GM18519 (cell line): ENCODE data around the gene C6orf47.

ENCODE experiments used
- ATAC-seq: cut with Tn5 transposase; IDR thresholded peaks from one replicate; pipeline ENCODE4 v1.9.1; 2021; ENCODE audit warnings: mild to moderate bottlenecking, moderate library complexity; ENCODE audit not compliant: unreplicated experiment, low FRiP score

The C6orf47 gene

DNA sequence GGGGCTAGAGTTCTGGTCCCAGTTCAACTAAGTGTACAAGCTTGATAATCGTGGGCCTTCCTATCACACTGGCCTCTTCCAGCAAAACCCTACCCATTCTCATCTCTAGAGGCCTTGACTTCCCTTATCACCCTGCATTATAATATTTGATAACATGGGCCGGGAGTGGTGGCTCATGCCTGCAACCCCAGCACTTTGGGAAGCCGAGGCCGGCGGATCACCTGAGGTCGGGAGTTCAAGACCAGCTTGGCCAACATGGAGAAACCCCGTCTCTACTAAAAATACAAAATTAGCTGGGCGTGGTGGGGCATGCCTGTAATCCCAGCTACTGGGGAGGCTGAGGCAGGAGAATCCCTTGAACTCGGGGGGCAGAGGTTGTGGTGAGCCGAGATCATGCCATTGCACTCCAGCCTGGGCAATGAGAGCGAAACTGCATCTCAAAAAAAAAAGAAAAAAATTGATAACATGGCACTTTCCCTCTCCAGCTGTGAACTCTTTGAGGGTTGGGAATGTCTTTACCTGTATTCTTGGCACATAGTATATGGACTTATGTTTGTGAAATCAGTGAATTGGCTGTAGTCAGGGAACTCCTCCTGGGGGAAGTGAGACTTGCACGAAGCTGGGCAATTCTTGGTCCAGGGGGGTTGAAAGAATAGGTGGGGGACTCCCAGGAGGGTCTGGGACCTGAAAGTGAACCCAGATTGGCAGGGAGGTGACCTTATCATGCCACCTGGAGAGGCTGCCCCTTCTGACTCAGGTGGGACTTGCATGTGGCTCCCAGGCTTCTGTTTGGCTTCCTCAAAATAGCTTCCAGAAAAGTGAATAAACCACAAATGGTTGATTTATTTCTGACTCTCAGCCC lies 915 bp upstream of the C6orf47 start:
- no peak for ATAC-seq

DNA sequence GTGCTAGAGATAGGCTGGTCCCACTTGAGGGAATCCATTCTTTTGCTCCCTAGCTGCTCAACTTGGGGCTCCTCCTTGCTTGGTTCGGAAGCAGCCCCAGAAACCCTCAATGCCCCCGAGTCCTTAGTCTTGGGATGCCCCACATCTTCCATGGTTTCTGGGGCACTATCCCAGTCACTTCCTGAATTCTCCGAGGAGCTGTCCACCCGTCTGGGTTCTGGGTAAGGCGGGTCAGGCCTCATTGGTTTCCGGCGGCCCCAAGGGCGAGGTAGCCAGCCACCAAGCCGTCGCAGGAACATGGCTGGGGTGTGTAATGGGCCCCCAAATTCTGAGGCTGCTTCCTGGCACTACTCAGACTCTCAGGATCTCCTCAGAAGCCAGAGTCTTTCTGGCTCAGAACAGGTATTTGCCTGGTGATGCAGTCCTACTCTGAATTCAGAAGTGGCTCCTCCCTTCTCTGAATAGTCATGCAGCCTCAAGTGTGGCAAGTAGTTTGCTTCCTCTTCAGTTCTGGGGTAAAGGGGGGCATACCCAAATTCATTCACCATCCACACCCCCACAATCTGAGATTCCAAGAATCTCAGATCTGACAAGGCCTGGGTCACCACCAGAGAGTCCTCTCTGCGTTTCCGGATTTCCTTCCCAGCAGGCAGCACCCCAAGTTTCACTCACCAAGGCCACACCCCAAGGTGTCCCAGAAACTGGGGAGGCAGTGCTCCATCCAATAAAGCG lies 763 bp downstream of the C6orf47 start:
- no peak for ATAC-seq

DNA sequence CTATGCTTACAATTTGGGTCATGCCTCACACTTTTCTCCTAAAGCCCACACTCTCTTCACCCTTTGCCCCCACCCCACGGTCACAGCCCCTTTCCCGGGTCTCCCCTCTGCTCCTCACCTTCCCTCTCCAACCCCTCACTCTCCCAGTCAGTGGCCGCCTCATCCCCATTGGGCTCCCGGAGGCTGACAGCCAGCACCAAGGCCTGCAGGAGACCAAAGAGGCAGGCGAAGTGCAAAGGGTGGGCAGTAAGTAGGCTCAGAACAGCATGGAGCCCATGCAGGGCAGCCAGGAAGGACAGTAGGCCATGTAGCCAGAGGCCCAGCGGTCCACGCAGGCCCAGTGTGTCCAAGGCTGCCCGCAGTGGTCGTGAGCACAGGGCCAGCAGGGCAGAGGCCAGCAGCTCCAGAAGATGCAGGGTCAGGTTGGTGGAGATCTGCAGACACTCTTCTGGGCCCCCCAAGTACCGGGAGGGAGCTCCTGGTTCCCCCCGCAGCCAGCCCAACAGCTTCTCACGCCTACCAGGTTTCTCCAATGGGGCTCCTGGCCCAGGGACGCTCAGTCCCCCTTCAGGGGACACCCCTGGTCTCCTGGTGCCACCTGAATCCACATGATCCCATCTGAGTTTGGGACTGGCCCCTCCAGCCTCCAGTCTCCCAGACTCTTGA lies 1.5 kb downstream of the C6orf47 start:
- no peak for ATAC-seq

DNA sequence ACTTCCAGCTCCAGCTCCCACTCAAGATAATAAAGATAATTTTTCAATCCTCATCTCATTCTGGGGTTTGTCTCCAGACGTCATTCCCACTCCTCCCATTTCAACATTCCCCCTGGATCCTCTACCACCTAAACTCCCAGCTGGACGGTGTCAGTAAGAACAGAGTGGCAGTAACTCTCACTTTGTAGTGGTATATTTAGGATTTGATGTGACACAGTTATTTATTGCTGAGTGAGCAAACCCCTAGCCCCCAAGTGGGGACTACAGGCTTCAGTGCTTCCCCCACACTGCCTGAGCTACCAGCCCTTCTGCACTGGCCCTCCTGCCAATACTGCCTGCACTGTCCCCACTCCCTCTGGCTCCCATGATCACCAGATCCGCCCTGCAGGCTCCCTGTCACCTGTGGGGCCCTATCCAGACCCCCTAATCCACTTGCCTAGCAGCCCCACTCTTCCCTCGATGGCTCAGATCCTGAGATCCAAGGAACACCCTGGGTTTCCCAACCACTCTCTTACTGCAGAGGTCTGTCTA lies 2.4 kb downstream of the C6orf47 start:
- ATAC-seq = no peak

DNA sequence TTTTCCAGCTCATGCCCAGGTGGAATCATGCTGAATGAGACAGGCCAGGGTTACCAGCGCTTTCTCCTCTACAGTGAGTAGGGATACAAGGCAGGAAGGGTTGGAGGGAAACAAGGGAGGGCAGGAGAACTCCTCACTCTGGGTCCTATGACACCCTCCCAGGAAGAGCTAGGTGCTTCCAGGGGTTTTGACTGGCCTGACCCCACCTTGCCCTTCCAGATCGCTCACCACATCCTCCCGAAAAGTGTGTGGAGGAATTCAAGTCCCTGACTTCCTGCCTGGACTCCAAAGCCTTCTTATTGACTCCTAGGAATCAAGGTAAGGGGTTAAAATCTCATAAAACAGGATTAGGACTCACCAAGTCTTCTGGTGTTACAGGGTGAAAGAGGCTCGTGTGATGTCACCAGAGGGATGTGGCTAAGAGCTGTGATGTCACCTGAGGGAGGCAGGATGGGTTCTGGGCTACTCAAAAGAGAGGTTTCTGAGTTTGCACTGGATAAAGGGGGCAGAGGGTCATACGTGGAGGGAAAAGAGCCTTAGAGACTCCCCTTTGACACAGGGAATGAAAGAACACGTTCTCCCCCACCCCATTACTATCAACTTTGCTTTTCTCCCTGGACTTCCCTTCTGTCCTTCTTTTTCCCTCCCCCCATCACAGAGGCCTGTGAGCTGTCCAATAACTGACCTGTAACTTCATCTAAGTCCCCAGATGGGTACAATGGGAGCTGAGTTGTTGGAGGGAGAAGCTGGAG lies 3.0 kb downstream of the C6orf47 start:
- no peak for ATAC-seq

DNA sequence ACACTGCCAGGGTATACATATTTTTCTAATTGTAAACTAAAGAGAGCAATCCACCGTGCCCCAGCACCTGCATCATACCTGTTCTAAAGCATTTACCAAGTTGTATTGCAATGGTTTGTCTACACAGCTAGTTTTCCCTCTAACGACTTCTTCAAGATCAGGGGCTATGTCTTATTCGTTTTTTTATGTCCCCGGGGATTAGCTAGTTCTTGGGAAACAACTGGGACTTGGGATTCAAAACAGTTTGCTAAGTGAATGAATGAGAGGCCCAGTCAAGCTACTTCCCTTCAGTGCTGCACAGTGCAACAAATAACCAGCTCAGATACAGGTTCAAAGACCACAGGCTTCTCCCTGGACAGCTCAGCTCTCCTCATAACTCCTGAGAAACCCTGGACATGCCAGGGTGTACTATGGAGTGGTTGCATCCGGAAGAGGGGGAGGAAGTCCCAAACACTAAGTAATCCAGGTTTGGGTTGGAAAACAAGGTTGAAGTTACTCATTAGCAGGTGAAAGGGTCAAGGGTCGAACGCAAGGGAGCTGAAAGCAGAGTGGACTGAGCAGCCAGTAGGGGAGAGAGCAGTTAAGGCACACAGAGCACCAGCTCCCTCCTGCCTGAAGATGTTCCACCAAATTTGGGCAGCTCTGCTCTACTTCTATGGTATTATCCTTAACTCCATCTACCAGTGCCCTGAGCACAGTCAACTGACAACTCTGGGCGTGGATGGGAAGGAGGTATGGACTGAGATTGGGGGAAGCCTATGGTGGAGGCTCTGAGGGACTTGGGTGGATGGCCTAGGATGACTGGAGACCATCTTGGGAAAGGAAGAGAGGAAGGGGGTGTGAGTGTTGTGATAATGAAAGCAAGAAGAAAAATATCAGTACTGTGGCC lies 5.0 kb downstream of the C6orf47 start, which contains the start of gene APOM:
Gene APOM, plus strand, starts transcription at position 546 of the 889 bp plus-strand sequence. Its CDS starts 73 bp downstream, at position 619.
- ATAC-seq = no peak

DNA sequence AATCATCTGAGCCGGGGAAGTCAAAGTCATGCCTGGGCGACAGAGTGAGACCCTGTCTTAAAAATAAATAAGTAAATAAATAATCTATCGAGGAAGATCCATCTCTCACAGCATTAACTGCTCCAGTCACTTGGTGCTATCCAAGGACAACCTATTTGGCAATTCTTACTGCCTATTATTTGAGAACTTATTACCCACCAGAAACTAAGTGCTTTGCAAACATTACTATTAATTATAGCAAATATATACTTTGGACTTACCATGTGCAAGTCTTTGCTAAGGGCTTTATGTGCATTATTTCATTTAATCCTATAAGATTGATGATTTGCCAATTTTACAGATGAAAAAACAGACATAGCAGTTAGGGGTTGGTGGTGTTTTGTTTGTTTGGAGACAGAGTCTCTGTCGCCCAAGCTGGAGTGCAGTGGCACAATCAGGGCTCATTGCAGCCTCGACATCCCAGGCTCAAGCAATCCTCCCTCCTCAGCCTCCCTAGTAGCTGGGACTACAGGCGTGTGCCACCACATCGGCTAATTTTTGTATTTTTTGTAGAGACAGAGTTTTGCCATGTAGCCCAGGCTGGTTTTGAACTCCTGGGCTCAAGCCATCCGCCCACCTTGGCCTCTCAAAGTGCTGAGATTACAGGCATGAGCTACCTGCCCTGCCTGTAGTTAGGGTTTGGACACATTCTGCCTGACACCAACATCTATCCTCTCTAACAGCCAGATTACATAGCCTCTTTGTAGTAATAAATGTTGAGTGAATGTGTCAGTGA lies 5.8 kb downstream of the C6orf47 start:
- no peak for ATAC-seq

DNA sequence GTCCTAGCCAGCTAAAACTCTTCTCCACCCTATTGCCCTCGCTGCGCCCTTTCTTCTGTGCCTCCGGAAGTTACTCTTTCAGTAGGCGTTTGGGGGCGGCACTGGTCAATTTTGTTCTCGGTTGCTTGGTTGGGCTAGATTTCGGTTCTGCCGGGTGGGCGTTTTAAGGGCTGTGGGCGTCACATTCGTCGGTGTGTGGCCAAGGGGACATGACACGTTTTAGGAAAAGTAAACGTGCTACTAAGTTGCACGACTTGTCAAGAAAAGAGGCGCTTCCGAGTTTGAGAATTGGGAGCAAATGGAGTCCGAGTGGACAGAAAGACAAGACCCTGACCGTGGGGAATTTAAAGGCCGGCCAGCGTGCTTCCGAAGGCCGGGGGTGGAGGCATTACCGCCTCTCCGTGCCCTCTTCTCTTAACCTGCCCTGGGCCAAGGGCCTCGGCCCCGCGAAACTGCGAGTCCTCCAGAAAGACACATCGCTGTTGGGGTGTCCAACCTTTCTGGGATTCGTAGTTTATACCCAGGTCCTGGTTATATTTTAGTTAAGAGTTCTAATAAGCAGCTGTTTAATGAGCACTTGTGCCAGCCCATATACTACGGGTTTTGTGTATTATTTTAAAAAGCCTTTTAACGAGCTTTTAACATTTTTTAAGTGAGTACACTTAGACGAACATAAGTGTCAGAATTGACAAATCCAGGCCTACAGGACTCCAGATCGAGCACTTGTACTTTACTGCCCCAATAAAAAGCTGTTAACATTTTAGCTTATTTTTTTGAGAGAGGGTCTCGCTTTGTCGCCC lies 7.5 kb downstream of the C6orf47 start:
- ATAC-seq = peak; percentile 36

DNA sequence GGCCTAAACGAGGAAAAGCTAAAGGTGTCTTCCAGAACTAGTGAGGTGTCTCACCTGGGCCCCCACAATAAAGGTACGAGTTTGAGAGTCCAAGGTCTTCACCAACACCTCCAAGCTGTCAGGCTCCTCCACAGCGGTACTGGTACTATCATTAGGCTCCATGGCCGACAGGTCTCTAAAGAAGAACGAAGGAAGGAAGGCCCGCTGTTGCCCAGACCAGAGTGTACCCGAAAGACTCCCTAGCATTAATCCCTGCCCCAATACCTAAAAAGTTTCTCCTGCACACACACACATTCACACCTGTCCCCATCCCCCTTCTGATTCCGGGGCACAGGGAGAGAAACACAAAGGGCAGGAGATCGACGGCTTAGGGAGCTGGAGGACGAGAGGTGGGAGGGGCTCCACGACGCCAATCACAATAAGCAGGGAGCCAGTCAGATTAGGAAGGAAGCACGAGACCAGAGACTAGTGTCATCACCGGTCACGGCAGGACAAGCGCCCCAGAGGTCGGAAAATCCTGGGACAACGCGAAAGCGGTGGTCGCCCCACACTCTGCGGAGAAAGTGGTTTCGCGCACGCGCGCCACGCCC lies 8.9 kb downstream of the C6orf47 start:
- ATAC-seq = peak; percentile 25

DNA sequence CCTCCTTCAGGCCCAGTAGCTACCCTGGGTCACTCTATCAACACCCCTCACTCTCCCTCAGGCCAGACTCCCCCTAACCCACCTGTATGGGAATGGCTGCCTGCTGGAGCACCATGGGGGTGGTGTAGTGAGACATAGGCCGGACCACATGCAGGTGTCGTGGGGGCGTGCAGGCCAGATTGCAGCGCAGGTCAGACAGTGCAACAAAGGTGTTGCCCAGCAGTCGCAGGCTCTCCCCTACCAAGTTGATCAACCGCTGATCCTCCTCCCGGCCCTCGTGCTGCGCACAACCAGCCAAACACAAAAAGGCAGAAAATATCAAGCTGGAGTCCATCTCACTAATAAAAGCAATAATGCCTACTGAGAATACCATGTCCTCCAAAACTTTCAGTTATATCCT lies 15.3 kb downstream of the C6orf47 start:
- ATAC-seq = no peak

DNA sequence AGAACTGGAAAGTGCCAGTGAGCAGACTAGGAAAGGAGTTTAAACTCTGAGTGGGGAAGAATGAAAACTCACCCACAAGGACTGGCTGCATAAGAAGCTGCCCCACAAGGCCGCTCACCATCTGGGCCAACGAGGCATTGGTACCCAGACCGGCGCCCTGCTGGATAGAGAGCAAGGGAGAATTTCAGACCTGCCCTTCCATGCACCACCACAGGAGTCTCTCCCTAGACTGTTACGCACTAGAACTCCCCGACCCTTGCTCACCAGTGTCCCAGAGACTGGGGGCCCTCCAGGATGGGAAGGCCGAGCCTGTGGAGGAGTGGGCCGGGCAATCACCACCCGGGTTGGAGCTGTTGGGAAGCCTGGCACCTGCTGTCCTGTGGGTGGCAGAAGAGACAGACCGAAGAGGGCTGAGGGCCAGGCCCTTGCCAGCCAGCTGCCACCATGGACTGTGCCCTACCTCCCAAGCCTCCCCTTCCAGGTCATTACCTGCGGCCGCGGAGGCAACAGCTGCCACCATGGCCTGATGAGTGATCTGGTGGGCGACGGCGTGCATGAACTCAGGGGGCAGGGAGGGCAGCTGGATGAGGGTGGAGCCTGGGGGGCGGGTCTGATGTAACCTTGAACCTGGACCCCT lies 16.6 kb downstream of the C6orf47 start:
- no peak for ATAC-seq

DNA sequence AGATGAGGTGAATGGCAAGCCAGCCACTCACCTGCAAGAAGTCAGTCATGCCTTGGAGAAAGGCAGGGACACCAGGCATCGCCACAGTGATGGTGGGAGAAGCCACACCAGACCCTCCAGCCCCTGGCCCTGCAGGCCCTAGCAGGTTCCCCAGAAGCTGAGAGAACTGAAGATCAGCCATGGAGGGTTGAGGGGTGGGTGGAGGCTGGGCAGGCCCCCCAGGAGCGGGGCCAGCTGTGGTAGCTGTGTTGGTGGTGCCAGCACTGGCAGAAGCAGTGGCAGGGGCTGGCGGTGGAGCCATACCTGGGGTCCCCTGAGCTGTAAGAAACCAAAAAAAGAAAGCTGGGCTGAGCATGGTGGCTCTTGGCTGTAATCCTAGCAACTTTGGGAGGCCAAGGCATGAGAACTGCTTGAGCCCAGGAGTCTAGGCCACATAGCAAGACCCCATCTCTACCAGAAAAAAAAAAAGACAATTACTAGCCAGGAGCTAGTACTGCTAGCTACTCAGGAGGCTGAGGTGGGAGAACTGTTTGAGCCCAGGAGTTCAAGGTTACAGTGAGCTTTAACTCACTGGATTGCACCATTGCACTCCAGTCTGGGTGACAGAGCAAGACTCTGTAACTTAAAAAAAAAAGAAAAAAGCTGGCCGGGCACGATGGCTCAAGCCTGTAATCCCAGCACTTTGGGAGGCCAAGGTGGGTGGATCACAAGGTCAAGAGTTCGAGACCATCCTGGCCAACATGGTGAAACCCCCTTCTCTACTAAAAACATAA lies 17.6 kb downstream of the C6orf47 start:
- ATAC-seq = no peak

DNA sequence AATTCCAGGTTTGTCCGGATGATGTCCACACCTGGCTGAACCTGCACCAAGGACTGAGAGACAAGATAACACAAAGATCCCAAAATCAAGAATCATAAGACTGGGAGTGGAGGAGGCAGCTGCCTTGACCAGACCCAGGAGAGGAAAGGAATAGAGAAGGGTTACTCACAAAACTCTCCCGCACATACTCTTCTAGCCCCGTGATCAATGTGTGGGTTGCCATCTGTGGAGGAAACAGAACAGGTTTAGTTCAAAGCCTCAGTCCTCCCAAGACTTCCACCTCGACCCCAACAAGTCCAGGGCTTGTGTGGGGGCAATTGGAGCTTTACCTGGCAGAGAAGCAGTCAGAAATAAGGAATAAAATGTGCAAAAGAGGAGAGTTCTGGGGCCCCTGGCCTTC lies 19.2 kb downstream of the C6orf47 start:
- no peak for ATAC-seq

DNA sequence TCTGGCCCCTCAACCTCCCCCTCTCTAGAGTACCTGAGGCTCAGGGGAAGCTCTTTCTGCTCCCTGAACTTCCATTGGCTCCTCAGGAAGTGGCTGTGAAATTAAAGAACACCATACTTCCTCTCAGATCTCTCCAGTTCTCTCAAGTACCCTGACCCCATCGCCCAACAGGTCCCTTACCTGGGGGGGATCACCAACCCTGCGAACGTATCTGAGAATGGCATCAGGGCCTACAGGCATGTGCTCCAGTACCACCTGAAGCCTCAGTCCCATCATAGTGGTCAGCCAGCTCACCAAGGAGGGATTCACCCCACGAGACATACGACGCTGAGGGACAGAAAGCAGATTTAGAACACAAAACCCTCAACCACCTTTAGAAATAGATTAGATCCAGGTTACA lies 20.0 kb downstream of the C6orf47 start:
- no peak for ATAC-seq

DNA sequence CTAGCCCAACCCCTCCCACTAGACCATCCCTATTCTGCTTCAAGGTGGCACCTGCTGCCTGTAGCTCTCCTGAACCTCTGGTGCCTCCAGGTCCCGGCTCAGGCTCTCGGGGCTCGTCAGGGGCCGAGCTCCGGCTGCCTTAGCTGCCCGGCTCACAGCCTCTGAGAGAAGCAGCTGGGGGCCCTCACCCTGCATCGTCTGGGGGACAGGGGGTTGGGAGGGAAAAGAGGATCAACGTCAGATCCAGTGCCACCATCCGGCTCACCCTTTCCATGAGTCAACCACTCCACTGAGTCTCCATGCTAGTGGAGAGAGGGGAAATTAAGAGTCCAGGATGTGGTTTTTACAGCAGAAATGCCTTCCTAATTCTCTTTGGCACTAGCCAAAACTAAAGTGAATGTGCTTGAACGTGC lies 21.1 kb downstream of the C6orf47 start:
- ATAC-seq = no peak

DNA sequence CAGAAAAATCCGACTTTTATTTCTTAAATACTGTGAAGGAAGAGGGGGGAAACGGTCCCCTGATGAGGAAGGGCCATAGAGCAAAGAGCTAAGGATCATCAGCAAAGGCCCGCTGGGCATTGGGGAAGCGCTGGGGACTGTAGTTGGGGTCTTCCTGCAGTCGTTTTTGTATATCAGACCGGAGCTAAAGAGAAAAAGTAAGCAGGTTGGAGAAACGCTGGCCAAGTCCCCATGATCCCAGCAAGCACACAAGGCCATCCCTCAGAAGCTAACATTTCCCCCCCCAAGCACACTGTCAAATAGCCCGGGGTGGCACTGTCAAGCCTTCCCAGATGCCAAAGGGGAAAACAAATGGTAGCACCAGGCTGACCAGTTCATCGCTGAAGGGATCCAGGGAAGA lies 21.5 kb downstream of the C6orf47 start:
- ATAC-seq = no peak
